ENCODE measurements around the gene REPS2. TPM values are rescaled to one million over a fixed set of nuclear protein-coding genes. Genes with fewer than 3 reads are reported as not detected.

Gene REPS2
- total RNA-seq, 2 donors from 2014 or later = 30.7 to 46.5 TPM

- 89% methylated on average over 2 of the region's 2 CpGs for WGBS
- no peak for TF ChIP-seq POLR2A (IDR thresholded peaks at IDR 0.05)
- no peak for TF ChIP-seq POLR2AphosphoS5 (IDR thresholded peaks at IDR 0.05)
- TF ChIP-seq, protein P1, sequence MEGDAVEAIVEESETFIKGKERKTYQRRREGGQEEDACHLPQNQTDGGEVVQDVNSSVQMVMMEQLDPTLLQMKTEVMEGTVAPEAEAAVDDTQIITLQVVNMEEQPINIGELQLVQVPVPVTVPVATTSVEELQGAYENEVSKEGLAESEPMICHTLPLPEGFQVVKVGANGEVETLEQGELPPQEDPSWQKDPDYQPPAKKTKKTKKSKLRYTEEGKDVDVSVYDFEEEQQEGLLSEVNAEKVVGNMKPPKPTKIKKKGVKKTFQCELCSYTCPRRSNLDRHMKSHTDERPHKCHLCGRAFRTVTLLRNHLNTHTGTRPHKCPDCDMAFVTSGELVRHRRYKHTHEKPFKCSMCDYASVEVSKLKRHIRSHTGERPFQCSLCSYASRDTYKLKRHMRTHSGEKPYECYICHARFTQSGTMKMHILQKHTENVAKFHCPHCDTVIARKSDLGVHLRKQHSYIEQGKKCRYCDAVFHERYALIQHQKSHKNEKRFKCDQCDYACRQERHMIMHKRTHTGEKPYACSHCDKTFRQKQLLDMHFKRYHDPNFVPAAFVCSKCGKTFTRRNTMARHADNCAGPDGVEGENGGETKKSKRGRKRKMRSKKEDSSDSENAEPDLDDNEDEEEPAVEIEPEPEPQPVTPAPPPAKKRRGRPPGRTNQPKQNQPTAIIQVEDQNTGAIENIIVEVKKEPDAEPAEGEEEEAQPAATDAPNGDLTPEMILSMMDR (IDR thresholded peaks at IDR 0.05) = no peak
- Histone ChIP-seq H3K9me3 (no peaks in the 10 kb centered on the region), H3K27ac (no peak overlapping the region), H3K36me3 (no peaks in the 10 kb centered on the region), H3K4me3 (no peak overlapping the region), H3K4me1 (replicated peaks) (no peaks in the 10 kb centered on the region), H3K27me3 (replicated peaks; ENCODE audit: insufficient read depth) (no peaks in the 10 kb centered on the region)
- intact Hi-C loops (cut with DNase I) = no loop called here
- DNase-seq (ENCODE audit: low spot score) = no peak
Measured at GRCh38 chrX:17183566-17183965, 237.1 kb downstream of the REPS2 start.

DNA sequence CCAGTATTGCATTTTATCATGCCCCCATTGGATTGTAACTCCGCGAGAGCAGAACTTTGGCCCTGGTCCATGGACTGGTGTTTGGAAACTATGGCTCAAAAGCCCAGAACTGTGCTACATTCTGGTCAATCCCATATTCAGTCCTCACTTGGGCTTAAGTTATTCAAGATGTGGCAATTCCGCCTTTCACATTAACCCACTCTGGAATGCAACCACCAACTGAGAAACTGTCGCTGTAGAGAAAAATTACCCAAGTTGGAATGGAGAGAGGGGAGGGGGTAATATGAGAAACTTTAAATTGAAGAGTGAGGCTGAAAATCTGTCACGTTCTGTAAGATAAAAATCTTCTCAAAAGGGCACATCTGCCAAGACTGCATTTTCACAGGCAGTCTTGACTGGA is 239.0 kb downstream of the REPS2 start:
- Histone ChIP-seq H3K27me3 (replicated peaks; ENCODE audit: insufficient read depth) (no peaks in the 10 kb centered on the region), H3K9me3 (no peaks in the 10 kb centered on the region), H3K4me3 (no peak overlapping the region), H3K27ac (no peak overlapping the region), H3K4me1 (replicated peaks) (no peaks in the 10 kb centered on the region), H3K36me3 (no peaks in the 10 kb centered on the region)
- intact Hi-C loops (cut with DNase I) = no loop called here
- TF ChIP-seq POLR2AphosphoS5 (IDR thresholded peaks at IDR 0.05) (no peak), POLR2A (IDR thresholded peaks at IDR 0.05) (no peak)
- TF ChIP-seq, protein P1 (IDR thresholded peaks at IDR 0.05) = no peak
- WGBS = 62% methylated on average over 5 of the region's 5 CpGs
- no peak for DNase-seq (ENCODE audit: low spot score)

- TF ChIP-seq, protein P1 (IDR thresholded peaks at IDR 0.05) = no peak
- TF ChIP-seq POLR2AphosphoS5 (IDR thresholded peaks at IDR 0.05) (no peak), POLR2A (IDR thresholded peaks at IDR 0.05) (no peak)
- Histone ChIP-seq H3K4me3 (no peak overlapping the region), H3K36me3 (no peaks in the 10 kb centered on the region), H3K9me3 (no peaks in the 10 kb centered on the region), H3K4me1 (replicated peaks) (no peaks in the 10 kb centered on the region), H3K27ac (no peak overlapping the region), H3K27me3 (replicated peaks; ENCODE audit: insufficient read depth) (no peaks in the 10 kb centered on the region)
- no peak for DNase-seq (ENCODE audit: low spot score)
- WGBS = 45% methylated on average over 4 of the region's 7 CpGs
- intact Hi-C loops (cut with DNase I) = no loop called here
Measured at GRCh38 chrX:17187136-17187756, 240.8 kb downstream of the REPS2 start.

DNA sequence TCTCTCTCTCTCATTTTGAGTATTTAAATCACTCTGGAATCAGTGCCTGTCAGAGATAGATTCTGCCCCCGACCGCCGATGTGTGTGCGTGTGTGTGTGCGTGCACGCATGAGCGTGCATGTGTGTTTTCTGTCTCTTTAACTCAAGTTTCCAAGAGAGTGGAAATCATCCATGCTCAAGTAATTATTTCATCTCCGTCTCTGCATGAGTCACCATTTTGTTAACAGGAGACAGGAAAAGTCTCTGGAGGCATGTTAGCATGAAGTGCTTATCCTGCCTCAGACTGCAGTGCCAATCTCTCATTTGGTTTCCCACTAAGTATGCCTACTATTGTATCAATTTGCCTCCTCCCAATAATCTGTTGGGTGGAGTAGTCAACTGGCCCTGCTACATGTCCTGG is 245.6 kb downstream of the REPS2 start:
- no peaks in the 10 kb centered on the region for H3K36me3 ChIP-seq
- H3K27me3 ChIP-seq (replicated peaks; ENCODE audit: insufficient read depth) = no peaks in the 10 kb centered on the region
- H3K9me3 ChIP-seq = no peaks in the 10 kb centered on the region
- WGBS = 90% methylated on average over 8 of the region's 8 CpGs
- TF ChIP-seq POLR2AphosphoS5 (IDR thresholded peaks at IDR 0.05) = no peak
- no peak for TF ChIP-seq POLR2A (IDR thresholded peaks at IDR 0.05)
- TF ChIP-seq, protein P1 (IDR thresholded peaks at IDR 0.05) = no peak
- H3K4me3 ChIP-seq = no peak overlapping the region
- H3K4me1 ChIP-seq (replicated peaks) = no peaks in the 10 kb centered on the region
- intact Hi-C loops (cut with DNase I) = no loop called here
- no peak for DNase-seq (ENCODE audit: low spot score)
- no peak overlapping the region for H3K27ac ChIP-seq

Small RNA genes lying within 50 kb of the gene (small RNA-seq; reads per million reads assigned to genes)
- gene RF00019 (0 reads per million in 2 donors), gene RF00190 (0 reads per million in 2 donors)

Other genes with a start within 250 kb of the REPS2 start
- 10 to 100 TPM; 14.3 to 20.4 TPM for gene CTPS2, start 234.0 kb upstream of the REPS2 start, total RNA-seq
- gene SYAP1, start 227.0 kb upstream of the REPS2 start, total RNA-seq = 10 to 100 TPM; 23.9 to 39.4 TPM
- gene TXLNG, start 160.2 kb upstream of the REPS2 start, total RNA-seq = 10 to 100 TPM in 1 of 2 donors, 1 to 10 TPM in 1; 8.6 to 12.8 TPM
- gene RBBP7, start 76.3 kb upstream of the REPS2 start, total RNA-seq = 100 to 1,000 TPM in 1 of 2 donors, 10 to 100 TPM in 1; 88.0 to 256 TPM